AG09309 (cell line): ENCODE measurements around the gene KIAA0513.

Source experiments
- DNase-seq: peaks from one replicate; pipeline ENCODE4 v3.0.0-alpha.2; 2010; ENCODE audit warnings: low read depth
- H3K4me3 ChIP-seq: 2 replicates; pipeline ENCODE4 v1.5.1; 2011; ENCODE audit warnings: mild to moderate bottlenecking, low read depth, low read length, moderate library complexity; ENCODE audit not compliant: control insufficient read depth
- CTCF ChIP-seq: IDR thresholded peaks from 2 replicates; pipeline ENCODE4 v1.5.1; 2011; ENCODE audit warnings: mild to moderate bottlenecking, low read depth, low read length, inconsistent platforms; ENCODE audit not compliant: insufficient read depth, control insufficient read depth; ENCODE audit errors: missing control alignments

Gene KIAA0513

DNA sequence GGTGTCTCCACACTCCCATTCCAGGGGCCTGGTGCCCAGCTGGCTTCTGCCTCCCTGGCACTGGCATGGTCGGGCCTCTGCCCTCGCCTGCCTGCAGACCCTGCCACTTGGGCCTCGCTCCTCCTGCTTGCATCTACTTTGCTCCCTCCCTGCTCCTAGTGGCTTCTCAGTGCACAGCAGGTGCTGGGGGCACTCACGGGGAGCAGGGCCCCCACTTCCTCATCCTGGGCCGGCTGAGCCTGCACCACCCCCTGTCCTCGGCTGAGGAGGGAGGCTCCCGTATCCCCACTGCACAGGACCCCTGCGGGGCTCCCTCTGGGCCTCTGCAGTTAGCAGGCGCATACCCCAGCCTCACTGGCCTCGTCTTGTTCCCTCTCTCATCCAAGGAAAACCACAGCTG, 49.4 kb downstream of the KIAA0513 start:
- no peak overlapping the region for H3K4me3 ChIP-seq
- no peak for DNase-seq
- TF ChIP-seq CTCF = no peak

DNA sequence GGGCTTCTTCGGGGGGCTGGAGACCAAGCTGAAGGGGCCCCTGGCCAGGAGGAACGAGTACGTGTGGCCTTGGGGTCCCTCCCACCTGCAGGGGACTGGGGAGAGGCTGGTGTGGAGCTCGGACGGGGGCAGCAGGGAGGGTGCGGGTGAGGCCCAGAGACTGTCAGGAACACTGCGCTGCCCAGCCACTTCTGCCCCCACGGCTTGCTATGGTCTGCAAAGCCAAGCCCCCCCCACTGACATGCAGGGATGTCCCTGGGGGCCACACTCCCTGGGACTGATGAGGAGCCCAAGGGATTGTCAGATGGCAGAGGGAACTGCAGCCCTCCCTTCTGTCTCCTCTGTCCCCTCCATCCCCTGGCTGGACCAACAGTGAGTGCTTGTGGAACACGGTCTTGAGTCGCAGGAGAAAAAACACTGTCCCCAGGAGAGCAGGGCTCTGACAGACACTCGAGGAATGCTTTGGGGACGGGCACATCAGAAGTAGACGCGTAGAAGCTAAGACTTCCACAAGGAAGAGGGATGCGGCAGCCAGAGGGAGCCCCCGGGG, 50.1 kb downstream of the KIAA0513 start:
- H3K4me3 ChIP-seq = no peak overlapping the region
- no peak for TF ChIP-seq CTCF
- no peak for DNase-seq

GRCh38 chr16:85078226-85078625, 50.6 kb downstream of the KIAA0513 start:
- no peak overlapping the region for H3K4me3 ChIP-seq
- no peak for TF ChIP-seq CTCF
- no peak for DNase-seq

GRCh38 chr16:85078952-85079351, 51.4 kb downstream of the KIAA0513 start:
- H3K4me3 ChIP-seq = no peak overlapping the region
- no peak for DNase-seq
- no peak for TF ChIP-seq CTCF

DNA sequence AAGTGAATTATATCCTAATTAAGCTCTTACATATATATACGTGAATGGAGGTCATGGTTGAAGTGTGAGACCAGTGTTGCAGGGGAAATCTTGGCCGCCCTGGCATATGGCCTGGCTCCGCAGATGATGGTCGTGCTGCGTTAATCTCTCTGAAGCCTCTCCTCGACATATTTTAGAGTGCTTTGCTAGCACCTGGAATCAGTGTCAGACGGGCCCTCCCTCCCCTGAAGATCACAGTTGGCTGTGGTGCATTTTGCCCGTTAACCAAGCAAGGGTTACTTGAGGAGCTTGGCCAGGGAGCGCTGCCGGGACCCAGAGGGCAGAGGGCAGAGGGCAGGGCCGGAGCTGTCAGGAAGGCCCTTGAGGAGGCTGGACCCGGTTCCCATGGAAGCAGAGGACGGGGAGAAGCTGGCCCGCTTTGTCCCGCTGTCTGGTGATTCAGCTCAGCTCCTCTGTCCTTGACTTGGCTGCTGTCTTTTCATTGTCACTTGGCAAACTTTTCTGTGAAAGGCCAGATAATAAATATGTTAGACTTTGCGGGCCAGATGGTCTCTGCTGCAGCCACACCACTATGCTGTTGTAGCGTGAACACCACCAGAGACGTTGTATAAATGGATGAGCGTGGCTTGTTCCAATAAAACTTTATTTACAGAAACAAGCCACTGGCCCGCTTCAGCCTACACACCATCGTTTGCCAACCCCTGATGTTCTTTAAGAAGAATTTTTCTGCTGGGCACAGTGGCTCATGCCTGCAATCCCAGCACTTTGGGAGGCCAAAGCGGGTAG, 52.4 kb downstream of the KIAA0513 start:
- no peak overlapping the region for H3K4me3 ChIP-seq
- no peak for DNase-seq
- TF ChIP-seq CTCF = no peak

- no peak for DNase-seq
- no peak overlapping the region for H3K4me3 ChIP-seq
- TF ChIP-seq CTCF = no peak
Observed at GRCh38 chr16:85081038-85081437, 53.4 kb downstream of the KIAA0513 start.
